GM04503 (cell line): ENCODE data around the gene MYRF.

Experiments used
- DNase-seq: peaks from one replicate; pipeline ENCODE4 v3.0.0-alpha.2; 2012; ENCODE audit warnings: low read depth

MYRF gene

GRCh38 chr11:61752117-61752924, at the start of gene MYRF:
Gene MYRF (plus strand): TSS chr11:61752636. CDS start chr11:61752745, 109 bp downstream.
- no peak for DNase-seq

GRCh38 chr11:61702701-61703312, 49.6 kb upstream of the MYRF start:
- DNase-seq = no peak

- no peak for DNase-seq
Observed at GRCh38 chr11:61704838-61705237, 47.6 kb upstream of the MYRF start.

- no peak for DNase-seq
Observed at GRCh38 chr11:61706452-61707400, 45.7 kb upstream of the MYRF start.

GRCh38 chr11:61707574-61707973, 44.9 kb upstream of the MYRF start:
- no peak for DNase-seq

GRCh38 chr11:61709110-61709509, 43.3 kb upstream of the MYRF start:
- DNase-seq = no peak

GRCh38 chr11:61709572-61709971, 42.9 kb upstream of the MYRF start:
- no peak for DNase-seq

- no peak for DNase-seq
Observed at GRCh38 chr11:61710019-61710418, 42.4 kb upstream of the MYRF start.

- no peak for DNase-seq
Observed at GRCh38 chr11:61711037-61711436, 41.4 kb upstream of the MYRF start.

GRCh38 chr11:61711498-61711897, 40.9 kb upstream of the MYRF start:
- no peak for DNase-seq

- DNase-seq = no peak
Observed at GRCh38 chr11:61712314-61712713, 40.1 kb upstream of the MYRF start.

GRCh38 chr11:61712846-61713245, 39.6 kb upstream of the MYRF start:
- no peak for DNase-seq

- DNase-seq = no peak
Observed at GRCh38 chr11:61713464-61713863, 39.0 kb upstream of the MYRF start.

- no peak for DNase-seq
Observed at GRCh38 chr11:61713906-61714305, 38.5 kb upstream of the MYRF start.

GRCh38 chr11:61714316-61714715, 38.1 kb upstream of the MYRF start:
- DNase-seq = no peak

GRCh38 chr11:61714916-61715315, 37.5 kb upstream of the MYRF start:
- no peak for DNase-seq

- no peak for DNase-seq
Observed at GRCh38 chr11:61715867-61716266, 36.6 kb upstream of the MYRF start.

GRCh38 chr11:61716478-61717285, 35.8 kb upstream of the MYRF start:
- no peak for DNase-seq

- no peak for DNase-seq
Observed at GRCh38 chr11:61717286-61718033, 35.0 kb upstream of the MYRF start.

- DNase-seq = no peak
Observed at GRCh38 chr11:61718046-61718531, 34.3 kb upstream of the MYRF start.
